C4-2B (cell line): ENCODE measurements around the gene KLRK1.
"Not testable (repeated sequence)": the region's sequence is repeated elsewhere in the genome, so short reads cannot be mapped to it uniquely, and the experiment has no call there.

Experiments
- H3K27ac ChIP-seq: fragments of 450-650 bp; 2 replicates; pipeline ENCODE4 v1.5.1; 2017
- CTCF ChIP-seq: fragments of 450-650 bp; conservative IDR thresholded peaks from 2 replicates; pipeline ENCODE4 v1.5.1; 2017; ENCODE audit warnings: mild to moderate bottlenecking
- ZFX ChIP-seq: fragments of 450-650 bp; IDR thresholded peaks from 2 replicates; pipeline ENCODE4 v1.6.1; 2017

KLRK1 gene

GRCh38 chr12:10339053-10339840 lies 50.6 kb downstream of the KLRK1 start:
- no peak overlapping the region for H3K27ac ChIP-seq
- TF ChIP-seq ZFX (no peak), CTCF (no peak)

- H3K27ac ChIP-seq, result not testable (repeated sequence)
Observed at GRCh38 chr12:10338470-10338869, 51.4 kb downstream of the KLRK1 start.

GRCh38 chr12:10336196-10336595 lies 53.6 kb downstream of the KLRK1 start:
- not testable (repeated sequence) for H3K27ac ChIP-seq

- H3K27ac ChIP-seq, result no peak overlapping the region
- TF ChIP-seq CTCF (peak; percentile 87), ZFX (no peak)
Observed at GRCh38 chr12:10331642-10332239, 58.1 kb downstream of the KLRK1 start.

- H3K27ac ChIP-seq, result not testable (repeated sequence)
Observed at GRCh38 chr12:10328691-10329090, 61.1 kb downstream of the KLRK1 start.
